Activated CD8-positive, alpha-beta memory T cell treated with anti-CD3 and anti-CD28 coated beads, Interleukin-2, amount 50 U/mL, for 1 hour (primary cell): Measurements from ENCODE around the gene SH3RF1.

Experiments
- DNase-seq: peaks from one replicate; pipeline ENCODE4 v3.0.0-alpha.2; 2020; ENCODE audit errors: extremely low read depth

Gene SH3RF1

GRCh38 chr4:169275180-169275579, 4.4 kb upstream of the SH3RF1 start:
- no peak for DNase-seq

- DNase-seq = no peak
Observed at GRCh38 chr4:169274033-169274432, 3.3 kb upstream of the SH3RF1 start.

GRCh38 chr4:169272265-169272886, 1.6 kb upstream of the SH3RF1 start:
- DNase-seq = no peak

GRCh38 chr4:169271692-169272007, 894 bp upstream of the SH3RF1 start:
- DNase-seq = no peak

- no peak for DNase-seq
Observed at GRCh38 chr4:169269916-169270809, 593 bp downstream of the SH3RF1 start.

- DNase-seq = no peak
Observed at GRCh38 chr4:169268951-169269760, 1.6 kb downstream of the SH3RF1 start.

GRCh38 chr4:169267070-169267469, 3.7 kb downstream of the SH3RF1 start:
- DNase-seq = no peak

- no peak for DNase-seq
Observed at GRCh38 chr4:169266661-169267060, 4.1 kb downstream of the SH3RF1 start.

- no peak for DNase-seq
Observed at GRCh38 chr4:169266081-169266480, 4.7 kb downstream of the SH3RF1 start.

- no peak for DNase-seq
Observed at GRCh38 chr4:169263791-169264392, 6.9 kb downstream of the SH3RF1 start.

GRCh38 chr4:169260217-169260866, 10.4 kb downstream of the SH3RF1 start:
- DNase-seq = no peak

GRCh38 chr4:169259271-169259670, 11.5 kb downstream of the SH3RF1 start:
- no peak for DNase-seq

- DNase-seq = no peak
Observed at GRCh38 chr4:169258141-169258540, 12.6 kb downstream of the SH3RF1 start.

- DNase-seq = no peak
Observed at GRCh38 chr4:169256856-169257761, 13.6 kb downstream of the SH3RF1 start.

- no peak for DNase-seq
Observed at GRCh38 chr4:169256101-169256612, 14.6 kb downstream of the SH3RF1 start.

- no peak for DNase-seq
Observed at GRCh38 chr4:169254546-169254983, 16.2 kb downstream of the SH3RF1 start.

GRCh38 chr4:169253904-169254303, 16.9 kb downstream of the SH3RF1 start:
- no peak for DNase-seq

- DNase-seq = no peak
Observed at GRCh38 chr4:169253113-169253671, 17.6 kb downstream of the SH3RF1 start.

GRCh38 chr4:169252339-169253112, 18.2 kb downstream of the SH3RF1 start:
- no peak for DNase-seq
